ENCODE data around the gene RAP1GDS1.

GRCh38 chr4:98434816-98435215 is 173.6 kb downstream of the RAP1GDS1 start:
- TF ChIP-seq POLR2A (IDR thresholded peaks at IDR 0.05), result no peak
- TF ChIP-seq, protein P1, sequence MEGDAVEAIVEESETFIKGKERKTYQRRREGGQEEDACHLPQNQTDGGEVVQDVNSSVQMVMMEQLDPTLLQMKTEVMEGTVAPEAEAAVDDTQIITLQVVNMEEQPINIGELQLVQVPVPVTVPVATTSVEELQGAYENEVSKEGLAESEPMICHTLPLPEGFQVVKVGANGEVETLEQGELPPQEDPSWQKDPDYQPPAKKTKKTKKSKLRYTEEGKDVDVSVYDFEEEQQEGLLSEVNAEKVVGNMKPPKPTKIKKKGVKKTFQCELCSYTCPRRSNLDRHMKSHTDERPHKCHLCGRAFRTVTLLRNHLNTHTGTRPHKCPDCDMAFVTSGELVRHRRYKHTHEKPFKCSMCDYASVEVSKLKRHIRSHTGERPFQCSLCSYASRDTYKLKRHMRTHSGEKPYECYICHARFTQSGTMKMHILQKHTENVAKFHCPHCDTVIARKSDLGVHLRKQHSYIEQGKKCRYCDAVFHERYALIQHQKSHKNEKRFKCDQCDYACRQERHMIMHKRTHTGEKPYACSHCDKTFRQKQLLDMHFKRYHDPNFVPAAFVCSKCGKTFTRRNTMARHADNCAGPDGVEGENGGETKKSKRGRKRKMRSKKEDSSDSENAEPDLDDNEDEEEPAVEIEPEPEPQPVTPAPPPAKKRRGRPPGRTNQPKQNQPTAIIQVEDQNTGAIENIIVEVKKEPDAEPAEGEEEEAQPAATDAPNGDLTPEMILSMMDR (IDR thresholded peaks at IDR 0.05), result no peak
